HG02588 (cell line): ENCODE data around the gene RND3.
A peak's percentile ranks its signal among the peaks of the same experiment; 100 is the strongest.

Experiments
- ATAC-seq: cut with Tn5 transposase; IDR thresholded peaks from one replicate; pipeline ENCODE4 v1.9.1; 2021; ENCODE audit warnings: mild to moderate bottlenecking, moderate library complexity; ENCODE audit not compliant: unreplicated experiment

The RND3 gene, protein sequence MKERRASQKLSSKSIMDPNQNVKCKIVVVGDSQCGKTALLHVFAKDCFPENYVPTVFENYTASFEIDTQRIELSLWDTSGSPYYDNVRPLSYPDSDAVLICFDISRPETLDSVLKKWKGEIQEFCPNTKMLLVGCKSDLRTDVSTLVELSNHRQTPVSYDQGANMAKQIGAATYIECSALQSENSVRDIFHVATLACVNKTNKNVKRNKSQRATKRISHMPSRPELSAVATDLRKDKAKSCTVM

DNA sequence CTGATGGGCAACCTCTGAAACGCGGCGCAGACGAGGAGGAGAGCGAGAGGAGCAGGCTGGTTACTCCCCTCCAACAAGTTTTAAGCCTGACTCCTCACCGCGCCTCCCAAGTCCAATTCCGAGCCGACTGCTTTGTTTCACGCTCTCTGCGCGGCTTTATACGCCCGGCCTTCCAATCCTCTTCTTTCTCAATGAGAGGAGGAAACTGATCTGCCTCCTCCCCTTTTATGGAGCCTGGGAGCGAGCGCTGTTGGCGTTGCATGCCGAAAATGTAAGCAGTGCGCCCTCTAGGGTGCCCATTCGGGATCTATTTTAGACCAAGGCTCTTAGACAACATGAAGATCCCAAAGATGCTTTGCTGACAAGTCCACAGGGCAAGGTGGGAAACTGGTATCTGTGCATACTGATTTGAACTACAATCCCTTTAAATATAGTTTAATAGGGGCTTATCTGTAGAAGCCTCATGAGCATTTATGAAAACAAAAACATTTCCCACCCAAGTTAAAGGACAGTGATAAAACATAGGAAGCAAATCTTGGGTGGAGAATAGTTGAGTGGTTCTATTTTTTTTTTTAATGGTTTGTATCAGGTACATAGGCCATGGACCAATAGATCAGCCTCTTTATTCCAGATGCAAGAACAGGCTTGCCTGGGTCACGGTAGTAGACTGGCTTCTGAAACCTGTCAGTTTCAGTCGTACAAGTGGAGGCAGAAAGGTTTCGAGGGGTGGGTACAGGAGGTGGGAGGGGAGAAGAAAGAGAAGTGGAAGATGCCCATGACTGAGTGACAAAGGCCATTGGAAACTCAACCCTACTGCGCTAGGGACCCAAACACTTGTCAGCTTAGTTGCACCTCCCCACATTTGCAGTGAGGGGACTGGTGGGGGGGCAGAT is at the start of gene RND3:
TSS of gene RND3 (minus strand) at position 131 of the 893 bp plus-strand sequence. CDS start 250 bp downstream, outside the sequence.
- peak; percentile 71 for ATAC-seq

DNA sequence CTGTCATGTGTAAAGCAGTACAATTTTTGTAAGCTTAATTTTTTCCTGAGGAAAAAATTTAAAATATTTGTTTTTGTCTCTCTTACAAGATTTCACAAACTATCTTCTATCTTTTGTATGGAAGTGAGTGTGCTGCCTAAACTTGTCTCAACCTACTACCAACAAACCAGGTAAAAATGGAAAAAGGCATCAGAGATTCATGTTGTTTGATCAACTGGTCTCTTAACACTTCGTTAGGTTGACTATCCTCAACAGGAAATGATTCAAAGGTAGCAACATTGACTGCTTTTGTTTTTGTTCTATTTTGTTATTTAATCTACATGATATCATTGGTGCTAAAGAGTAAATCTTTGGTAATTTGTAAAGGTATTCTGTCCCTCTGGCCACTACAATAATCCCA is 47.7 kb upstream of the RND3 start:
- ATAC-seq, result no peak

DNA sequence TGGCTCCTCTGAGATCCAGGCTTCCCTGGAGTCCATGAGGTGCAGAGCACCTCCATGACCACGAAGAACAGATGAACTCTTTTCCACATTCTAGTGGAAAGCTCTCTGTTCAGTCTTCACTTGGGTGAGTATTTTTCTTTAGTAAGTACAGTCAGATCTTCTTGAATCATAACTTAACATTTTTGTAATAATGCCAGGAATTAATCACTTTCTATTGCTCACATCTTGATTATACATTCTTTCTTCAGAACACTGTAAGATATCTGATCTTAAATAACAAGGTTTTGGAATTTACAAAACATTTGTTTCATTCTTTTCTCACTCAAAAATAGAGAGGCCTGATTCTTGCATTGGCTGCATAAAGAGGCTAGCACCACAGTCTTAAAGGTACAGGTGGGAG is 45.4 kb upstream of the RND3 start:
- no peak for ATAC-seq

DNA sequence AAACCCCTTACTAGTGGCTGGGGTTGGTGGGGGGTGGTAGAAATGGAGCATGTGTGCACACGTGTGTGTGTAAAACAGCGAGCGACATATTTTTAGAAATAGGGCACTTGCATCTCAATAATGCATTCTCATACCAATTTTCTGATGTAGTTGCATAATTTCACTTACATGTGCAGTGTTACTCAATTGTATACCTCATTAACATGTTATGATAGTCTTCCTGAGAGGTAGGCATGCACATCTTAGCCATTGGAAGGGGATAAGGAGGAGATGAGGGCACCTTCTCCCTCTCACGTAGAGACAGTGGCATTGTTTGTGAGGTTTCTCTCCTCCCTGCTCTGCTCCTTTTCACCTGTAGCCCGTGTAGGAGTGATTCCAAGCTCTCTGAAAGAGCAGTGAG is 44.6 kb upstream of the RND3 start:
- no peak for ATAC-seq

DNA sequence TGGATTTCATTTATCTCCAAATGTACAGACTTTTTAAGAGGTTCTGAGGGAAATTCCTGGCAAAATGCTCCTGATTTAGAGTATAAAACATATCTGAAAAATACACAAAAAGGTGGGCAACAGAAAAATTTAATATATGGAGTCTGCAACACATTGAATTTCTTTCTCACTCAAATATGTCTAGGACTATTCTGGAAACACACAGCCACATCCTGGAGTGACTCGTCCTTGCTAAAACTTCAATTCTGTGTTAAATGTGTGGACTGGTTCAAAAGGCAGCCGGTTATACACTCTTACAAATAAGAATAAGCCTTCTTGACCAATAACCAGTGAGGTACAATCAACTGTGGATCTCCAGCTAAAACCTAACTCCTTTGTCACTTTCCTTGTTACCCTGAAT is 44.1 kb upstream of the RND3 start:
- ATAC-seq, result no peak

DNA sequence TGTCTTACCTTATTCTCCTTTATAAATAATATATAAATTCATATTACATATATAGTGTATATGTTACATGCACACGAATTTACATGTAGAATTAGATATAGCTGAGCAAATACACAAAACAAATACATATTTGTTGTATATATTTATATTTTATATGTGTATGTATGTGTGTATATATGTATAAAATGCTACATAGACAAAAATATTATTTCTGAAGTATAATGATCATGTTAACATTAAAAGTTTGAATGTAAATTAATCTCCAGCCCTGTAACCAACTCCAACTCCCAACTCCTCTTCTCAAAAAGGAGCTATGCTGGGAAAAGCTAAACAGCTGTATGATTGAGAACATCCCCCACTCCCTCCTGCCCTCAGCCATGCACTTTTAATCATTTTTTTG is 42.7 kb upstream of the RND3 start:
- no peak for ATAC-seq

DNA sequence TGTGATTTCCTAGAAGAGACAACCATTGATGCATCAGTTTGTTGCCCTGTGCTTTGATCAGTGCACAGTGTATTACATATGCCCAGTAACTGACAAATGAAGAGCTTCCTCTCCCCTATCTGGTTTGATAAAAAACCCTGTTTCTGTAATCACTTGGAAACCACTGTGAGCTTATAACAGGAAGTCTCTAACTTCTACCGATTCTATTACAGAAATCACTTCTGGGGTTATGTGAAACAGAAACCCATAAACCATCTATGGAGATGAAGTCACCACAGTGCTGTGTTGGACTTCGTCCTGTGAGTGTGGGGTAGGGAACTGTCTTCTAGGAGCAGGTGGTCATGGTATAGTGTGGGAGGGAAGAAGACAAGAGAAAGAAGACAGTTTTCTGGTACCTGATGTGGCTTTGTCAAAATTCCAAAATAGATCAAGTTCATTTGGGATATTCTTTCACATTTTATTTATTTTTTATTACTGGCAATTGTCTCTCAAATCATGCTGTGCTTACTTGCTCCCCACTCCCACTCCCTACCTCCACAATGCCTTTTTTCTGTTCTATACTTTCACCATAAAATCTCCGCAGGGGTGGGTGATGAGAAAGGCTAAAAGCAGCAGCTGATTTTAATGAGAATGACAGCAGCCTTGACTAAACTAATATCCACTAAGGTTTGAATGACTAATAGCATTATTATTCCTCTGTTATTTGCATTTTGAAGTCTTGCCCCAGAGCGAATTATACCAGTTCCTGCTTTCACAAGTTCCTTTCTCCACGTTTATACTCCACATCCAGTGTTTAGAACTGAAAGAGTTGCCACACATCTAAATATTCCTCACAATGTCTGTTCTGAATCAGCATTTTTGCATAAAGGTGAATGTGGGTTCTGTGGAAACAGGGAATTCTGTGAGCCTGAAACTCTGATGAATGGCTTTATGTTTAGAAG is 41.7 kb upstream of the RND3 start:
- ATAC-seq, result peak; percentile 97

DNA sequence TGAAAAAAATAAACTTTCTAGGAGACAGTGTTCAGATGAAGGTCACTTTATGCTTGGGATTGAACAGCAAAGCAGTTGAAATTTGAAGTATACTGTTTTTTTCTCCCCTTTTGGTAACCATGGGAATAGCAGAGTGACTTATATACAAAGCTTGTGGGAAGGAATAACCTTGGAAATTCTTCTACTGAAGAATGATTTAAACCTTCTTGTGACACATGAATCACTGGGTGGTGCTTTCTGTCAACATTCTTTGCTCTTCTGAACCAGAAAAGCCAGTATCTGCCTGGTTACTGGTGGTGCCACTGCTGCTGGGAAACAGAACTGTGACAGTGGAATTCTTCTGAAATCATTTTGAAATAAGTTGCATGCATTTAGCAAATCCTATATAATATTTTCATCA is 39.4 kb upstream of the RND3 start:
- ATAC-seq, result no peak

DNA sequence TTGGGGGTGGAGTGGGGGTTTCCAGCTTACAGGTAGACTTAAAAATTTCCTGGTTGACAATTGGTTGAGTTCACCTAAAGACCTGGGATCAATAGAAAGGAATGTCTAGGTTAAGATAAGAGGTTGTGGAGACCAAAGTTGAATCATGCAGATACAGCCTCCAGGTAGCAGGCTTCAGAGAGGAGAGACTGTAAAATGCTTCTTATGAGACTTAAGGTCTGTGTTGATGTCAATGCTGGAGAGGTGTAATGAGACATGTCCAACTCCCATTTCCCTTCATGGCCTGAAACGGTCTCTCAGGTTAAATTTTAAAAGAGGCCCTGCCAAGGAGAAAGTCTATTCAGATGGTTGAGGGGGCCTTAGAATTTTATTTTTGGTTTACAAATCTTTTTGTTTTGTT is 38.5 kb upstream of the RND3 start:
- no peak for ATAC-seq

DNA sequence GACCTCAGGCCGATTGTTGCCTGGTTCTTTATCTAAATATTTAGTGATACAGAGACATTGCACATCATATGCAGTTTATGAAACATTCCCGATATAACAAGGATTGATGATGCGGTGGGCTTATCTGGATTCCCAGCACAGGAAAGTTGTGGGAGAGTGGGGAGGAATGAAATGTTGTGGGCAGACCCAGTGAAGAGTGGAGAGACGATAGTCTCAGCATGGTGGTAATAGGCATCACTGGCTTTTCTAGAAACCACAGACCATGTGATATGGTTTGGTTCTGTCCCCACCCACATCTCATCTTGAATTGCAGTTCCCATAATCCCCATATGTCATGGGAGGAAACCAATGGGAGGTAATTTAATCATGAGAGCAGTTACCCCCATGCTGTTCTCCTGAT is 34.8 kb upstream of the RND3 start:
- ATAC-seq, result no peak

DNA sequence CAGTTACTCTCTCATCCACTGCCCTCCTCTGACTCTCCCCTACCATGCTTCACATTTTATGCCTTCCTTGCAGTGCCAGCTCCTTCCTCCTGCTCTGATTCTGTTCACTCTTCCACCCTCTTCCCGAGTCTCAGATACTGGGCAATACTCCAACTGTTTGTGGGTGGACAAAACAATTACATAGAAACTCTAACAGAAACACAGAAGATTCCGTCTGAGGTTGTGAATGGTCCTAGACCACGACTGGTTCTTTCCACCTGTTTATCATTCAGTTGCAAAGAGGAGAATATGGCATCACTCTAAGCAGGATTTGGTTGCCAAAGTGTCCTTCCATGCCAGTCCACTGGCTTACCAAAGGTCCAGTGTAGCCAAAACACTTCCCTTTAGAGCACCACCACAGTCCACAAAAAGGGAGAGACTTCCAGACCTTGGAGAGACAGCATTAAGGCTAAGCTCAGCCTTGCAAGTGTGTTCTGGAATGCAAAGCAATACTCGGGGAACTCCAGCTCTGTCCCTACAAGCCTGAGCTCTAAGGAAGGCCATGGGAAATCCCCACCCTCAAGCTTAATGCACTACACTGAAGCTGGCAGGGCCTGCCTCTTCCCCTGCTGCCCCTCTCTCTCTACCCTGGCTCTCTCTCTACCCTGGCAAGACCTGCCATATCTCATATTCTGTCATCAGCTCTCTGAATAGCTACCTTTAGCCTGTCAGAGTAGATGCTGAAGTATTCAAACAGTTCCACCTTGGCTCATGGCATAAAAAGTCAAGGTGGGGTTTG is 33.6 kb upstream of the RND3 start:
- ATAC-seq, result peak; percentile 59

DNA sequence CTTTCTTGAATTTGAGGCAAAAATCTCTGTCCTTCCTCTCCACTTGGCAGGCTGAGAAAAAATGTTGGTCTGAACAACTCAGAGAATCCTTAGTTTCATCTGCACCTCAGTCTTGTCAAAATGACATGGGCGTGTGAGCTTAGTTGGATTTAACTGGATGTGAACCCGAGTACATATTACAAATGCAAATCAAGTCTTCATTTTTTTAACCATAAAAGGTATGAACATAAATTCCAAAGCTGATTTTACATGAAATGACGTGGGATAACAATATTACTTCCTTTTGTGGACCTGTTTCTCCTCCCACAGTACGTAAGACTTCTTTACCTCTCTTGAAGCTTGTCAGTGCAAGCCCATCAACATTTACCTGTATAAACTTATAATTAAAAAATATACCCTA is 32.6 kb upstream of the RND3 start:
- ATAC-seq, result no peak

DNA sequence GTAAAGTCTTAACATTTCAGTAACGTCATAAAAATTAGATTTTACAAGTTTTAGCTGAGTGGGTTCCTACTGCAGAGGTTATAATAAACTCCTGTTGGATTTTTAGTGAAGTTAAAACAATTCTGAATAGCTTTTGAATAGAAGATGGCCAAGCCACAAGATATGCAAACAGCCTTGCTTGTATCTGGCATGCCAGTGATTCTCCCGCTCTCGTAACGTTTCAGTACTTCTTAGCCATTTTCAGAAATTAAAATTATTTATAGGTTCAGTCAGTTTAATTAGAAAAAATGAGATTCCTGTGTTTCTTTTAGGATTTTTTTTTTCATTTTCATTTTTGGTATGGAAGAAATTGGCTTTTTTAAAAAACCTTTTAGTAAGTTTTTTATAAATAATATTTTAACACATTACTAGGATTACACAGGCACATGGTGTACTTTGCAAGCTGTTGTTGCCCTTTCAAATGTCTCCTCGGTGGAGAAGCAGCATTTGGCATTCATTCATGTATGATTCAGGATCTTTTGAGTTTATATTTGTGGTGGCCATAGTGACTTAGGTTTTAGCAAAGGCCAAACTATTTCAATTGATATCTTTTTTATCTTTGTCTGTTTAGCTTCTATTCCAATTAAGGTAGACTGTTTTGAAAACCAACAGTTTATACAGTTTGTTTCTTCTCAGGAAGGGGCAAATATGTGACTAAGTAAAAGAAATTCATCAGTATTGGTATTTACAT is 30.6 kb upstream of the RND3 start:
- ATAC-seq, result no peak

DNA sequence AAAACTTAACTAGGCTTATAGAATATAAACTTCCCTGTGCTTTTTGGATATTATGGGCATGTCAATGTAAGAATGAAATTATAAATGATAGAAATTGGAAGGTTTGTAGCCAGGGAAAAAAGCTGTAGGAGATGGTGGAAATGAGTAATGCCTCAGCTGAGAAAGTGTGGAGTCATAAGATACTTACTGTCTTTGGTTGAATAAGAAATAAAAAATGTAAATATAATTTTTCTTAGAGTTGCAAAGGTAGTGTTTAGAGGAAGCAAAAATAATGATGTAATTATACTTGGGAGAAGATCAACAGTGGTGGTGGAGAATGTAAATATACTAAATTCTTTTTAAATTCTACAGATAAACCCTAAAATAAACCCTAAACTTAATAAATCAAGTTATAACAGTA is 26.2 kb upstream of the RND3 start:
- no peak for ATAC-seq

DNA sequence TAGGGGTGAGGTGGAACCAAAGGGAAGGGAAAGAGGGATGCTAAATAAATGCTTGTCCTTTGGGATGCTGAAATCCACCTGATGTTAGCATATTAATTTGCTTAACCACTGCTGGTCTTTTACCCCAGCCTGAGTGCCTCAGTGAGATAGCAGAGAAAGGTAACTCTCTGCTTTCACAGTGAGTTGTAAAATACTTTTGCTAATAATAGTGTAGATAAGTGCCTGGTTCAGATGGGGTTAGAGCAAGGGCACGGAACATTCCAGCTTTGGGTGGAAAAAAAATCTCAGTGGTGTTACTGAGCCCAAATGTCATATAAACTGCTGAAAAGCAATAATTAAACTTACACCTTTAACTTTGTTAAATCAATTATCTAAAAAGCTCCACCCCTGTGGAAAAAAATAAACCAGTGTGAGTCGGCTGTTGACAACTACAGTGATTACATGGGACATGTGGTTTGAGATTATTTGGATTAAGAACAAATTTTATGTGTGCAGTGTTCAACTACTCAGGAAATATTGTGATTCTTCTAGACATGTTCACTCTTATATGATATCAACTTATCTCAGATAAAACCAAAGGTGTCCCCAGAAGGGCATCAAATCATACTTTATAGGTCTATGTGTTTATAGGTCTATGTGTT is 21.1 kb upstream of the RND3 start:
- no peak for ATAC-seq

DNA sequence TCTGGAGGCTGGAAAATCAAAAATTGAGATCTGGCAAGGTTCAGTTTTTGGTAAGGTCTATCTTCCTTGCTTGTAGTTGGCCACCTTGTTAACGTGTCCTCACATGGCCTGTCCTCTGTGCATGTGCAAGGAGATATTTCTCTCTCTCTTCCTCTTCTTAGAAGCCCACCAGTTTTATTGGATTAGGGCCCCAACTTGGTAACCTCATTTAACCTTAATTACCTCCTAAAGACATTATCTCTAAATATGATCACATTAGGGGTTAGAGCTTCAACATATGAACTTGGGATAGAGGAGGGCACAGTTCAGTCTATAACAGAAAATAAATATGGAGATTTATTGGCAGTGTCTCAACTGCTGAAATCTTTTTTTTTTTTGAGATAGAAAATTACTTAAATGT is 19.6 kb upstream of the RND3 start:
- no peak for ATAC-seq

DNA sequence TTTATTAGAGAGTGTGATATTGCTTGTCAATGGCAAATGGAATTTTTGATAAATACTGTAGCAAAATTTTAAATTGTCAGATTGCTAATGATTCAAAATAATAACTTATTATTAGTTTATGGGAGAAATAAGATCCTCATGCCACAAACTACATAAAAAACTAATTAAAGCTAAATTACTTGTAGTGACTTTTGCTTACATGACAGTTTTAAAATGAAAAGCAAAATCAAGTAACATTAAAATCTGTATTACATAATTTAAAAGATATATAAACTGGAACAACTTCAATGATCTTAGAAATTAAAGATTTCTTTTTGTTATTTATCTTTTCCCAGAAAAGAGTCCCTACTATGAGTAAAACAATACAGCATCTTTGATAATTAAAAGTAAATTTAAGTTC is 17.7 kb upstream of the RND3 start:
- no peak for ATAC-seq

DNA sequence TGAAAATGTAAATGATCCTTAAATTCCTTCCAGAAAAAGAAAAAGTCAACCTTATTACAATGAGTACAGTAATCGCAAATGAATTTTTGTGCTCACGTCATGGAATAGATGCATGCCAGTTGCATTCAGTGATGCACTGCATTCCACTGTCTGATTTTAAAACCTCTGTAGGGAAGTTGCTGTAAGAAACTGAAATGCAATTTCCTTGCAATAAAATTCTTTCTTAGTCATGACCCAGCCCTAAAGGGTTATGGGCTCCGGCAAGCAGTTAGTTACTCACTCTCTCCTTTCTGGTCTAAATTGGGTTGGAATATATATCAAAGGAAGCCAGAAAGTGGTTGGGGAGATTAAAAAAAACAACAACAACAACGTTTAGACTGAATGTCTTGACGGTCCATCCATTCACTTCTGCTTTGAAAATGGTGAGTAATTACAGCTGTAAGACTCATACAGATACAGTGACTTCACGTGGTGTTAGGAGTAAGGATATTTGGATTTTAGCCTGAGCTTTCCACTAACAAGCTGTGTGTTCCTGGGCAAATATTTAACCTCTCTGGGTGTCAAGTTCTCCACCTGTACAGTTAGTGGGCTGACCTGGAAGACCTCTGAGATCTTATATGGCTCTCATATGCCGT is 8.6 kb upstream of the RND3 start:
- no peak for ATAC-seq

DNA sequence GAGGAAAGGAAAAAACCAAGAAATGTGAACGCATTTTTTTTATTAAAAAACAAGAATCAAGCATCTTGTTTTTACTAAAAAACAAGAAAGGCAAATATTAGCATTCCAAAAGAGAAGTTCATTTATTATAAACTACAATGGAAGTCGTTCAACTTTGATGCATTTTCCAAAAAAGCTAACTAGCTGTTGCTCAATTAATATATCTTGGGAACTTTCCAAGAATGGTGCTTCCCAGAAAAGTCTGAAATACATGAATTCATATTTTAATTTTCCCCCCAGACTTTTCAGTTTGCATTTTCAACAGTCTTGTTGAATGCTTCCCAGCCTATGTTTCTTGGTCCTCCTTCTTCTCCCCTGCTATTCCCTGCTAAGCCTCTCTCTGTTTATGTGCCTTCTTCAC is 7.5 kb upstream of the RND3 start:
- ATAC-seq, result no peak
